ENCODE data around the gene MRGPRD.

The MRGPRD gene, protein sequence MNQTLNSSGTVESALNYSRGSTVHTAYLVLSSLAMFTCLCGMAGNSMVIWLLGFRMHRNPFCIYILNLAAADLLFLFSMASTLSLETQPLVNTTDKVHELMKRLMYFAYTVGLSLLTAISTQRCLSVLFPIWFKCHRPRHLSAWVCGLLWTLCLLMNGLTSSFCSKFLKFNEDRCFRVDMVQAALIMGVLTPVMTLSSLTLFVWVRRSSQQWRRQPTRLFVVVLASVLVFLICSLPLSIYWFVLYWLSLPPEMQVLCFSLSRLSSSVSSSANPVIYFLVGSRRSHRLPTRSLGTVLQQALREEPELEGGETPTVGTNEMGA

DNA sequence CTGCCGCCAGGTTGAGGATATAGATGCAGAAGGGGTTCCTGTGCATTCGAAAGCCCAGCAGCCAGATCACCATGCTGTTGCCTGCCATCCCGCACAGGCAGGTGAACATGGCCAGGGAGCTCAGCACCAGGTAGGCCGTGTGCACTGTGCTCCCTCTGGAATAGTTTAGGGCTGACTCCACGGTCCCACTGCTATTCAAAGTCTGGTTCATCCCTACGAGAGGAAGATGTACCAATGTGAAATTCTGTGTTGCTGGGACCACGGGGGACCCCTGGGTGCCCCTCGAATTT lies at the start of gene MRGPRD:
MRGPRD (minus strand) TSS at position 211 of the 290 bp plus-strand sequence; CDS start at position 211, 0 bp downstream.
- DNase-seq = no peak

DNA sequence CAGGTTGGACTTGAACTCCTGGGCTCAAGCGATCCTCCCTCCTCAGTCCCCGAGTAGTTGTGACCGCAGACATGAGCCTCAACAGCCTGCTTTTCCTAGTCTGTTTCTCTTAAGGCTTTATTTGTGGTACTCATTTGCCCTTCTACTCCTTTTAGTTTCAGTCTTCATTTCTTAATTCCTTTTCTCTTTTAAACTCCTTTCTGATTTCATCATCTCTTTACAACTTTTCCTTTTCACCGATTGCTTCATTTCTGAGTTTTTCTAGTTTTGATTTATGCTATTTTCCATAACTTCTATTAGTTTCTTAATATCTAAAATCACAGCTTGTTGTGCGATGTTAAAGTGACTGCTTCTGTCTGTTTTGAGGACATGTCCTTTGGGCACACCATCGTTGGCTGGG lies 49.5 kb upstream of the MRGPRD start:
- no peak for DNase-seq

DNA sequence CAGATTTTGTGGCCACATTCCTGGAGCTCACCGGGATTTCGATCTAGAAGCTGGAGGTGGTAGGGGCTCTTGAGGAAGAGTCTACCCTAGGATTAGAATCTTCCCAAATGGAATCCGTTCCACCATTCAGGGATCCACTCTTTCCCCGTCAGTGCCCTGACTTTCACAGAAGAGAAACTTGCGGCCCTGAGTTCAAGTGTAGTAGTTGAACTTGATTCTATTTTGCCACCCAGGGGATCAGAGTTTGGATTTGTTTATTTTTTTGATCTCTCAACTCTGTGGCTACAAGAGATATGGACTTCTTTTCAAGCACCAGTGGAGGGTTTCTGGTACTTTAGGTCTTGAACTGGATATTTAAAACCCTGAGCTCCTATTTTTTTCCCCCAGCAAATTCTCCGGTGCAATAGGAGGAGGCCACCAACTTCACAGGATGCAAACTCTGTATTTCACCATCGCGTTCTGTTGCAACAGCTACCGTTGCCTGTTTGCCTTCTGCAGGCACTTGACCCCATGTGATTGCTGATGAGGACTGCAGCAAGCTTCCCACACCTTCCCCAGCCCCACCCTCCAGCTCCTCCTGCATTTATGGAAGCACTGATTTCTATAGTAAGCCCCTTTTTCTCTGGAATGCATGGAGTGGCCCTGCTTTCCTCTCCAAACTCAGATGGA lies 47.1 kb upstream of the MRGPRD start:
- no peak for DNase-seq

DNA sequence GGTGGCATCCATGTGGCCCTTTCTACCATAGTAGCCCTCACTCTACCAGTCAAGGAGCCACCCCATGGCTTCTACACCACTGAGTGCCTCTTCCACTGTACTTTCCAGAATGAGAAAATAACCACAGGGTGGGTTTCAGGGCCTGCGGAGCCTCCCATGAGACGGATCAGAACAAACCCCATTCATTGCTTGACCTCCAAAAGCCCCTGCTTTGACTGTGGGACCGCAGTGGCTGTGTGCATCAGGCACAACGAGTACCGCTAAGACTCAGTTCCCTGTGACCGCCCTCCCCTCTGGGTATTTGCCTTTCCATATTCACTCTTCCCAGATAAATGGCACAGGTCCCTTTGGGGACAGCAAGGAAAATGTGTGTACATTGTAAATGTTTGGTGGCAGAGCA lies 43.7 kb upstream of the MRGPRD start:
- no peak for DNase-seq

DNA sequence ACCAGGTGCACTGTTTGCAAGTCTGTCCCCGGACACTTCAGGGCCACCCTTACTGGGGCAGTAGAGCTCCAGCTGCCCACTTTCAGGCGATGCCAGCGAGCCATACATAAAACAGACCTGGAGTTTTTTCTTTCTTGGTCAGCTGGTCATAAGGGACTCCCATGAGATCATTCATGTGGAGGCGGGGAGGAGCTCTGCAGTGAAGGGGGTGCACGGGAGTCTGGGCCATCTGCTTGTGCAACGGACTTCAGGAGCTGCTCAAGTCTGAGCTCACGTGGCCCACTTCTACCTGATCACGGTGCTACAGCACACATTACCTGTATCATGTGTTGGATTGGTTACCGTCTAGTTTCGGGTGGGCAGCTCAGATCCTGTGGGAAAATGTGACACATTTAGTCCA lies 41.5 kb upstream of the MRGPRD start:
- no peak for DNase-seq

DNA sequence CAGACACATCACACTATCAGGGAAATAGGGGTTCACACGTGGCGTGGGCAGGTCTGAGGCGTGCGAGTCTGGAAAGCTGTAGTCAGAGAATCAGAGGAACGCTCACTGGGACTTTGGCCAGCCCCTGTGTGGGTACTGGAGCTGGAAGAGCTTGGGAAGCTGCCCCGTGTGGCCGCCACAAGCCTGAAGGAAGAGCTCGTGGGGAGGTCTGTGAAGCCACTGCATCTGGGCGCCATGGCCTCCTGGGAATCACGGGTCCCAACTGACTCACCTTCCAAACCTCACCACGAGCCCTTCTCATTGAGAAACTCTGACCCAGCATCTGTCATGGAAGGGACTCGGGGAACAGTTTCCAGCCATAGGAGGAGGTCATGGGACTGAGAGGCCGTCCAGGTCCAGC lies 38.1 kb upstream of the MRGPRD start:
- no peak for DNase-seq

DNA sequence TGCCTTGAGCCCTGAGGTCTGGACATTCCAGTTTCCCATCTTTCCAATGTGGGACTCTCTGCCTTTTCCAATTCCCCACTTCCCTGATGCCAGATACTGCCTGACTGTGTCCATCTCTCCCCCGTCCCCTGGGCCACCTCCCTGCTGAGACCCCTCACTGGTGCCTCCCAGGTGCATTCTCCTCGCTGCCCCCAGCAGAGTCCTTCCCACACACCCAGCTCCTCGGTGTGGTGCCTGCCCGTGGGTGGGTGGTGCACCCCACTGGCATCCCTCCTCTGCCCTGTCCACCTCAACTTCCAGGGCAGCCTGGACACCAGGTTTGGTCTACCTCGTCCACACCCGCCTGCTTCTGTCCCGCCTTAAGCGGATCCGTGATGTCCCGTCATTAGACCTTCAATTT lies 37.2 kb upstream of the MRGPRD start:
- no peak for DNase-seq

DNA sequence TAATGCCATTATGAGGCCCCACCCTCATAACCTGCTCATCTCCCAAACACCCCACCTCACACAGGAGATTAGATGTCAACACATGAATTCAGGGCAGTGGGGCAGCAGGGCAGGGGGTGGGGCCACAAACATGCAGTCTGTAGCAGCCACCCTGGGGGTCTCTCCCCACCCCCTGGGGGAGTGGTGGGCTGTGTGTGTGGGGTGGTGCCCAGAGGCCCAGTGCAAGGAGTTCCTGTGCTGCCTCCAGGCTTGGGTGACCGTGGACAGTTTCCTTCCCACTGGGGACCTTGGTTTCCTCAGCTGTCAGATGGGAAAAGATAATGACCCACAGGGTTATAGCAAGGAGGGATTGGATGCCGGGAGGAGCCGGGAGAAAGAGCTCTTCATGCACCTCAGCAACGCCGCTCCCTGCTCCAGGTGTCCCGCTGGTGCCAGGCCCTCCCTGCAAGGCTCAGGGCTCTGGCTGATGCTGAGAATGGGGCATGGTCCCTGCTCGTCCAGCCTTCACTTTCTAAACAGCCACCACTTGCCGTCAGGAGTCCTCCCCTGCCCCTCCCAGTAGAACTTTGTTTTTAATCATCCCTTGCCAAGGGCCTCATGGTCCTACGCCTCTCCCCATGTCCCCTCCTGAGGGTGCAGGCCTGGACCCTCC lies 34.2 kb upstream of the MRGPRD start:
- DNase-seq = no peak

DNA sequence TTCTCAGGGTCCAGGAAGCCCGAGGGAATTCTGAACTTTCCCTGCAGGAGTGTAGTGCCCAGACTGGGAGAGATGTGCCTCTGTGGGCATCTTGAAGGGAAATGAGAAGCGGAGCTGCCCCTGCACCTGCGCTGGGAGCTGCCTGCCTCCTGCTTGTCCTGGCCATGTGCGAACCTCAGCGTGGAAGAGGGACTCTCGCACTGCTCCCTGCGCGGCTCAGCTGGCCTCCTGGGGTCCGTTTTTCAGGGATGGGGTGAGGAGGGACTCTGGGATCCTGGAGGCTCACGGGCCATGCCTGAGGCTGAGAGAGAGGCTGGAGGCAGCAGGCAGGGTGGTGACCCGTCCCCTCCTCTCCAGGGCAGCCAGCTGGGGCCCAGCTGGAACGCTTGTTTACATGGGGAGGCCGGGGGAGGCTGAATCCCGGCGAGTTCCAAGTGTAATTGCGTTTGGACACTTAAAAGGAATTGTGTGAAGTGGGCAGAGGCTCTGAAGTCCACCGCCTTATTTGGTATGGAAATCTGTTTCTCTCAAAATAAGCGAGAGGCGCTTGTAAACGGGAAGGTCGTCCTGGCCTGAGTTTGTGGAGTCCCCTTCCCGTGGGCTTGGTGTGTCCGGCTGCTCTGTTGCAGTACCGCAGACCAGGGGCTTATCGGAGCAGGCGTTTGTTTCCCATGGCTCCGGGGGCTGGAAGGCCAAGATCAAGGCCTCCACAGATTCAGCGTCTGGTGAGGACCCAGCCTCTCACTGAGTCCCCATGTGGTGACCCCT lies 33.5 kb upstream of the MRGPRD start:
- peak; percentile 60 for DNase-seq

DNA sequence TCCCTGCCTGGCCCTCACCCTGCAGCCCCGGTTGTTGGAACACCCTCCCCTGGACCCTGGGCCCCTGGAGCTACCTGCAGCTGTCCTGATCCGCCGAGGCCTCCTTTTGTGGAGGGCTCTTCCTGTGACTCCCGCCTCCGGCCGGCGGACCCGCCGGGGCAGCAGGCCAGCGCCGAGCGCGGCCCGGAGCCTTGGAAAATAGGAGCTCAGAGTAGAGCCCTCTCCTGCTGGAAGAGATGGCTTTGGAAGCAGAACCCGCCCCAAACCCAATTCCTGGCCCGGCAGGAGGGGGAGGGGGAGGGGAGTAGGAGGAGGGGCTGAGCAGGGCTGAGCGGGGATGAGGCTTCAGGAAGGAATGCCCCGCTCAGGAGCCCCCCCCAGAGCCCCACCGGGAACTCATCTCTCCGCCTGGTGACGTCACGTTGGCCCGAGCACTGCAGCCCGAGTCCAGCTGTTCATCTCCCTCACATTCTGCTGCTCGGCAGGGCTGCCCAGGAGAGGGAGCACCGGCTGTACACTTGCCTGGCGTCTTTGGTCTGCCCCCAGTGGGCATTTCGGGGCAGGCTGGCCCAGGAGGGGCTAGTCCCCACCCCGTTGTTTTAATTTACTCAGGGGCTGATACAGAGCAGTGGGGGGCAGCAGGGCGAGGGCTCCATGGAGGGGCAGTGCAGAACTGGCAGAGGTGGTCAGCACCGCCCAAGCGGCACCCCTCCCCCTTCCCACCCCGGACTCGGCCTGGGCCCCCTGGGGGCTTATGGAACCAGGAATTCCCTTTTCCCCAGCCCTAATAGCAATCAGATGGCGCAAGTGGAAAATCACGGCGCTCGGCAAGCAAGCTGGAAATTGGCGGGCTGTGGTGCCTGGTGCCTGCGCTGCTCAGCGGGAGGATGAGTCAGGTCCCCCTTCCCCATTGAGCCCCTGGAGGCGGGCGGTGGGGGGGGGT lies 32.5 kb upstream of the MRGPRD start, which contains the start of gene MRGPRF:
MRGPRF (minus strand) TSS at position 238 of the 943 bp plus-strand sequence. CDS start 3,345 bp downstream, outside the sequence.
- peak; percentile 84 for DNase-seq

DNA sequence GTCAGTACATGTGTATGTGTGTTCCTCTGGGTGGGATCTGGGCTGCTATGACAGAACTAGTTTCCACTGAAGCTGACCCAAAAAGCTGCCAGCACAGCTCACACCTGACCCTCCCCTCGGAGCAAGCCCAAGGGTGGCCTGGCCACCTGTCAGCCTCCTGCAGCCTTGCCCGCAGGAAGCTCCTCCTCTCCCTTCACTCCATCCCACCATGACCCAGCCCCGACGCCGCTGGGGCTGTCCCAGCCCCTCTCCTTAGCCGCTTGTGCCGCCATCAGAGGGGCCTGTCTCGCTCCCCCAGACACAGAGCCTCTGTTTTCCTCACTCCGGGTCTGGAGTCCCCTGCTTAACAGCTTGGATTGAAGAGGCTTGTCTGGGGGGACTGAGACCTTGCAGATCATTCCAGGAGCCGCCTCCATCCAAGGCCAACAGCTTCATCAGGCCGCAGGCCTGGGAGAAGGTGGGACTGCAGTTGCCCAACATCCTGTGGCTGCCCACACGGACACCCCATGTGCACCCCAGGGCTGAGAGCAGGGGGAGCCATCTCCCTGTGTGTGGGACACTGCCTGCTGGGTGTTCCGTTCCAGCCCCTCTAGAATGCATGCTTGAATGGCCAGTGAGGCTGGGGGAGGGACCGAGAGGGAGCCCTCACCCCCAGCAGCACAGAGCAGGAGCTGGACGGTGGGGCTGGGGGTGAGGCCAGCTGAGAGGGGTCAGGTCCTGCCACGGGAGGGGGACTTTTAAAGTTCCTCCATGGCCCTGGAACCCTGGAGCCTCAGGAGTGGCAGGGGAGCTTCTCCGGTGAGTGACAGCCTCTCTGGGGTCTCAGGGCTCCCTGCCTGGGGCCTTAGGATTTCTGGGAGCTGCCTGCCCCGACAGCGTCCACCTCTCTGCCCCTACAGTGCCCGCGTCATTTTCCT lies 31.6 kb upstream of the MRGPRD start:
- peak; percentile 58 for DNase-seq

DNA sequence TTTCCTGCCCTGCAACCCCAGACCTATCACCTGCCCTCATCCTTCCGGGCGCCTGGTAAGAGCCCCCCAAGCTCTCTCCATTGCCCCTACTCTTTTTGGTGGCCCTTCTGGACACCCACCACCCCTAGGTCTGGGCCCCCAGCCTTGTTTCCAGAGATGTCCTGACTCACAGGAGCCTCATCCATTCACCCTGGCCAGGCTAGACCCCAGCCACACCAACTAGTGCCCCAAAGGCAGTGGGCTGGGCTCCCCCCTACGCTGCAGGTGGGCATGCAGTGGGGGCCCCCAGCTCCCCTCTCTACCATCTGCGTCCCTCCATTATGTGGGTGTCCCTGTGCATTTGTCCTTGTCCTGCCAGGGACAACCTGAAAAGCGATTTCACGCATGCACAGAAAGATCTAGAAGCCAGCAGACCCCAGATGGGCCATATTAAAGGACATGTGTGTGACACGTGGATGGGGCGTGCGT lies 30.9 kb upstream of the MRGPRD start:
- DNase-seq = no peak

DNA sequence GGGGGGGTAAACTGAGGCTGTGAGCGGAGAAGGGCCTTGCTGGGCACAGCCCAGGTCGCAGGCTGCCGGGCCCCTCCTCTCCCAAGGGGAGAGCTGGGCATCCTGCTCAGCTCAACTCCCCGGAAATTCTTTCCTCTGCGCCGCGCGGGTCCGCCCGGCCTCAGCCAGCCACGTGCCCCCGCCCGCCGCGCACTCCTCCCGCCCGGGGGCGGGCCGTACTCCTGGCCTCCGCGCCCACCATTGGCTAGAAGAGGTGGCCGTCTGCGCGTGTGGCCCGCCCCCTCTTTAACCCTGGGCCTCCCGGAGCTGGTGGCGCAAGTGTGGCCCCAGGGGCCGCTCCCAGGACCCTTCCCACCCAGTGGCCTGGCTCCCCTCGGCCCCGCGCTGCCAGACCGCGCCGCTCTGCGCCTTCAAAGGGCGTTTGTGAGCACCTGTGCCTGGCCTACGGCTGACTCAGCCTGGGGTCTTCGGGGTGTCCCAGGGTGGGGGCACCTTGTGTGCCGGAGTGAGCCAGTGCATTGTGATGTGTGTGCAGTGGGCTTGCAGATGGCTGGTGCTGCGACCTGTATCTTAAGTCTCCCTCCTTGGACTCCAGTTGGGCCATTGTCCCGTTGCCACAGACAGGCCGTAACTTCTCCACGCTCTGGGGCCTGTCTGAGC lies 30.3 kb upstream of the MRGPRD start:
- DNase-seq = peak; percentile 81

DNA sequence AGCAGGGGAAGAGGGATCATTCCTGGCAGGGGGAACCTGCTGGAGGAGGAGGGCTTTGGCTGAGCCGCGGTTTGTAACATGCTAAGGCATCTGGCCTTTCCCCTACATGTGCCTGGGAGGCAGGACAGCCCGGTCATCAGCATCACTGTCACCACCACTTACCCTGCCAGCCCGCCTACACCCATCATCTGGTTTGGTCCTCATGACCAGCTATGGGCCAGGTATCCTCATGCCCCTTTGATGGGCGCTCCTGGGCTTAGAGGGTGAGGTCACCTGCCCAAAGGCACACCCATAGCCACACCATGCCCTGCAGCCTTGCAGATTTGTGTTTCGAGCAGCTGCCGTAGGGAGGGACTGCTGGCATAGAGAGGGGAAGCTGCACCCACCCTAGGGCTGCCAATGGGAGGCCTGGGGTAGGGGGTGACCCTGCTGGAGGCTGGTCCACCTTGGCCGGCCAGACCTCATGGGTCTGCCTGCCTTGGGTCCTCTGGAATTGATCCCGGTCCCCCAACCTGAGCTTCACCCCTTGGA lies 29.6 kb upstream of the MRGPRD start:
- peak; percentile 69 for DNase-seq

DNA sequence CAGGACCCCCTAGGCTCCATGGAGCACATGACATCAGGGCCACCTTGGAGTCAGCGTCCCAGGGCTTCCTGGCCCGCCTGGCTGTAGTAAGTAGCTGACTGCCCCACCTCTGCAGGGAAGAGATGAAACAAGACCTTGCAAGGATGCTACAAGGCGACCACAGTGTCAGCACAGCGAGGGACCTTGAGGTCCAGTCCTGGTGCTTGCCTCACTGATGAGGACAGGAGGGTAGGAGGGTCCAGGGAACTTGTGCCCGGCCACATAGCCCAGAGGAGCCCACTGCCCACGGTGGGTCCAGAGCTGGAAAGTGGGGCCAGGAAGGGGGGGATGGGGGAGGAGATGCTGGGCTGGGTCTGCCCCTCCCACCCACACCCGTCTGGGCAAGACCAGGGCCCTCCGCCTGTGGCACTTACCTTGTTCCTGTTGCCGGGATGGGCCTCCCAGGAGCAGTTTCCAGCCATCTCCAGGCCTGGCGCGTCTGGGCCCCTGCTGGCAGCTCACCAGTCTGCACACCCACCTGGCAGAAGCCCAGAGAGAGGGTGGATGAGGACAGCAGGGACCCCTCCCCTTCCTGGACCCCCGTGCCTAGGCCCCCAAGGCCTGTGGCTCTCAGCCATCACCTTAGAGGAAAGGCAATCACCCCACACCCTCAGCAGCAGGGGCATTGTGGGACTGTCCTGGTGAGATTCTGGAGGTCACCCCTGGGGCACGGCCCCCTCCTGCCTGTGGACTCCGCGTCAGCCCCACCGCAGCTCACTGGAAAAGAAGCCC lies 28.8 kb upstream of the MRGPRD start:
- DNase-seq = peak; percentile 56

DNA sequence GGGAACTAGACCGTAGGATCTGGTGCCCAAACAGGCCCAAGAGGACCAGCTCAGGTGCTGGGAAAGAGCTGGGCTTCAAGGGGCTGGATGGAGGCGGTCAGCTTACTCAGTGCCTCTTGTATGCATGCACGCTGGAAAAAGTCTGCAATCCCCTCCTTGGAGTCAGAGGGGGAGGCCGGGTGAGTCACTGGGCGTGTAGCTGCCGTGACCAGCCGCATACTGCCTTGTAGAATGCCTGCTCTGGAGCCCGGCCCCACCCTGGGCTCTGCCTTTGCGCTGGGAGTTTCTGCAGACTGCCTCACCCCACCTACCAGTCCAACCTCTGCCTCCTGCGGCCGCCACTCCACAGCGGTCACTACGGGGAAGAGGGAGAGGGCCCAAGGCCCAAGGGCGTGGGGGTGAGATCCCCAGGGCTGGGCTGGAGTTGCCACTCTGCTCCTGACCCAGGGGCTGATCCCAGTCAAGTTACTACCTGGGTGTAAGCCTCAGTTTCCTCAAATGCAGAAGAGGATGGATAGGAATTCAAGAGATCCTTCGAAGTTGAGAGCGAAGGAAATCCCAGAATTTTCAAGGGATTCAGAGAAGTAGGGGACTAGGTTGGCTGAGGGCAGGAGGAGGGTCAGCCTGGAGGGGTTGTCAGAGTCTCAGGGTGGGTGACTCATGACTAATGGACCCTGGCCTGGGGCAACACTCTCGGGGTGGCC lies 28.1 kb upstream of the MRGPRD start:
- DNase-seq = peak; percentile 99

DNA sequence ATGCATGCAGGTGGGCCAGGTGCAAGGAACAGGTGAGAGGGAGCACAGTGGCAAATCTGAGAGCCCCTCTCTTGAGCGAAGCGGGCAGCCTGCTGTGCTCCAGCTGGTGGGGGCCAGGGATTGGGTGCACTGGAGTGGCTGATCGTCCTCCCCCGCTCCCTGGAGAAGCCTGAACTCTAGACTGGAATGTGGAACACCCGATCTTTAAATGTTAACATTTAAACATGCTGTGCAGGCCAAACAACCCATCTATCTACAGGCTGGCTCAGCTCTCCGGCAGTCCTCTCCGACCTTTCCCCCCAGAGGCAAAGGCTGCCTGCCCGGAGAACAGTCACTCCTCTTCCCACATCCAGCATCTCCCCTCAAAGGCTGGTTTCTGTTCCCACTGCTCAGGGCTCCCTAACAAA lies 27.2 kb upstream of the MRGPRD start:
- peak; percentile 57 for DNase-seq

DNA sequence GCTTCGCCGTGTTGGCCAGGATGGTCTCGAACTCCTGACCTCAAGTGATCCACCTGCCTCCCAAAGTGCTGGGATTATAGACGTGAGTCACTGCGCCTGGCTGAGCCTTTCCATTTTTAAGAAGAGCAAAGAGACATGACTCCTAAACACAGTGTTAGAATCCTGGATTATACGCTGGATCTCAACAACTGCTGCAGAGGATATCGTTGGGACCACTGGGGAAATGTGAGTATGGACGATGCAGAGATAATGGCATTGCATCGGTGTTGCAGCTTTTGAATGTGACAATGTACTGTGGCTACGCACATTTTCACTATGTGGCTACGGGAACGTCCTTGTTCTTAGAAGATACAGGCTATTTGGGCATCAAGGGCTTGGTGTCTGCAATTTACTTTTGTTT lies 26.0 kb upstream of the MRGPRD start:
- DNase-seq = peak; percentile 11

Data from islet precursor cell (in vitro differentiated cells).